K562 (cell line): ENCODE data around the gene PPA1. TPM values are rescaled to one million over a fixed set of nuclear protein-coding genes. Genes with fewer than 3 reads are reported as not detected.

Experiments used
- ATF1 ChIP-seq, 2 experiments: fragments of 450-650 bp in 1 of 2; IDR thresholded peaks; 2 replicates each; pipeline ENCODE4 v1.6.1; 2016; ENCODE audit warnings: missing compliant biosample characterization in 1 of 2, missing genetic modification characterization in 1 of 2
- CBX2 ChIP-seq: fragments of 200-600 bp; sonication (generic); IDR thresholded peaks from one replicate; pipeline ENCODE4 v1.6.1; 2012; ENCODE audit warnings: mild to moderate bottlenecking, low read length, inconsistent platforms; ENCODE audit not compliant: insufficient read depth, poor library complexity, severe bottlenecking
- CHD2 ChIP-seq: IDR thresholded peaks from 2 replicates; pipeline ENCODE4 v1.6.1; 2011; ENCODE audit warnings: low read depth, low read length
- DMBX1 ChIP-seq: fragments of 250-450 bp; sonication (Bioruptor Pico); IDR thresholded peaks from 2 replicates; pipeline ENCODE4 v1.8.0; 2022; ENCODE audit warnings: inconsistent platforms, mild to moderate bottlenecking, moderate library complexity, borderline replicate concordance
- DPF2 ChIP-seq: fragments of 450-650 bp; IDR thresholded peaks from 2 replicates; pipeline ENCODE4 v1.6.1; 2016
- ELF4 ChIP-seq: fragments of 450-650 bp; formaldehyde crosslinking; IDR thresholded peaks from 2 replicates; pipeline ENCODE4 v1.4.0; 2022; ENCODE audit warnings: missing genetic modification characterization
- GATAD2A ChIP-seq: fragments of 450-650 bp; IDR thresholded peaks from 2 replicates; pipeline ENCODE4 v1.6.1; 2017
- KDM5B ChIP-seq: fragments of 200-600 bp; sonication (generic); IDR thresholded peaks from 2 replicates; pipeline ENCODE4 v1.6.1; 2012; ENCODE audit warnings: low read depth, mild to moderate bottlenecking, moderate library complexity, low read length, control low read depth, inconsistent platforms; ENCODE audit not compliant: insufficient replicate concordance
- MAFK ChIP-seq: IDR thresholded peaks from 2 replicates; pipeline ENCODE4 v1.6.1; 2011; ENCODE audit warnings: low read length, improper control_type of control experiment
- MAZ ChIP-seq, 2 experiments: fragments of 450-650 bp in 1 of 2; sonication (generic) in 1 of 2; formaldehyde crosslinking; IDR thresholded peaks in 1 of 2; conservative IDR thresholded peaks in 1 of 2; 2 replicates each; pipeline versions ENCODE4 v1.4.0 to v1.5.0; 2020; ENCODE audit warnings: mild to moderate bottlenecking in 1 of 2, missing genetic modification reagents in 1 of 2
- NCOR1 ChIP-seq: fragments of 450-650 bp; IDR thresholded peaks from 2 replicates; pipeline ENCODE4 v1.6.1; 2016; ENCODE audit warnings: mild to moderate bottlenecking, moderate library complexity
- NR2C1 ChIP-seq, 2 experiments: fragments of 450-650 bp; IDR thresholded peaks; 2 replicates each; pipeline ENCODE4 v1.6.1; 2017; ENCODE audit warnings: mild to moderate bottlenecking in 2 of 2, antibody characterized with exemption in 1 of 2, inconsistent platforms in 1 of 2, missing compliant biosample characterization in 1 of 2, missing genetic modification characterization in 1 of 2
- NR3C1 ChIP-seq: sonication (generic); formaldehyde crosslinking; IDR thresholded peaks from 2 replicates; pipeline ENCODE4 v1.8.1; 2022; ENCODE audit warnings: missing genetic modification reagents
- RB1 ChIP-seq: fragments of 450-650 bp; IDR thresholded peaks from 2 replicates; pipeline ENCODE4 v1.6.1; 2017; ENCODE audit warnings: low read depth, mild to moderate bottlenecking
- RBFOX2 ChIP-seq: fragments of 200-400 bp; formaldehyde crosslinking; IDR thresholded peaks from 2 replicates; pipeline ENCODE4 v1.6.1; 2017; ENCODE audit warnings: low read depth, mild to moderate bottlenecking, low read length, moderate library complexity
- SAP30 ChIP-seq: fragments of 200-600 bp; sonication (generic); IDR thresholded peaks from 2 replicates; pipeline ENCODE4 v1.6.1; 2012; ENCODE audit warnings: borderline replicate concordance, low read depth, mild to moderate bottlenecking, moderate library complexity, low read length, control low read depth, inconsistent platforms; ENCODE audit not compliant: insufficient read depth, poor library complexity, severe bottlenecking
- SMARCC2 ChIP-seq: fragments of 450-650 bp; IDR thresholded peaks from 2 replicates; pipeline ENCODE4 v1.6.1; 2017; ENCODE audit warnings: antibody characterized with exemption, moderate library complexity, mild to moderate bottlenecking, low read depth
- TAF7 ChIP-seq: fragments of 450-650 bp; IDR thresholded peaks from 2 replicates; pipeline ENCODE4 v1.6.1; 2016; ENCODE audit warnings: missing genetic modification characterization, missing compliant biosample characterization
- TRIM24 ChIP-seq, 2 experiments: fragments of 450-650 bp; IDR thresholded peaks; 2 replicates each; pipeline ENCODE4 v1.6.1; 2016
- ZBTB43 ChIP-seq: sonication (generic); formaldehyde crosslinking; IDR thresholded peaks from 2 replicates; pipeline ENCODE4 v1.8.0; 2023; ENCODE audit warnings: mild to moderate bottlenecking, missing genetic modification reagents
- ZKSCAN1 ChIP-seq: fragments of 150-350 bp; IDR thresholded peaks from 2 replicates; pipeline ENCODE4 v1.6.1; 2016; ENCODE audit warnings: low read depth, low read length
- ZNF175 ChIP-seq: fragments of 200-800 bp; sonication (Bioruptor generic); IDR thresholded peaks from 2 replicates; pipeline ENCODE4 v1.6.1; 2016; ENCODE audit warnings: low read depth, mild to moderate bottlenecking, missing genetic modification characterization, missing compliant biosample characterization
- ZNF239 ChIP-seq: fragments of 250-450 bp; sonication (Bioruptor Pico); IDR thresholded peaks from 2 replicates; pipeline ENCODE4 v1.4.0; 2020; ENCODE audit warnings: mild to moderate bottlenecking
- polyA plus RNA-seq, 8 experiments: library from polyadenylated mRNA; depleted of rRNA in 4 of 8; stranded (reverse) in 5 of 8; unstranded in 3 of 8; fragments of >200 nt; fragmentation: Nextera tagmentation in 2 of 8; fragmentation: Illumina TruSeq in 1 of 8; extraction: Ambion mirVana in 2 of 8; extraction: Trizol in 1 of 8; gene quantifications; 2 replicates each; pipeline versions ENCODE4 v1.2.1 to v1.2.3, GENCODE V29; 2011 to 2014; ENCODE audit warnings: inconsistent platforms in 1 of 8, missing spikeins in 1 of 8
- total RNA-seq, 7 experiments: library from RNA; depleted of rRNA in 6 of 7; stranded (reverse); fragments of >200 nt in 6 of 7; fragmentation: Illumina TruSeq in 2 of 7; extraction: Trizol in 2 of 7; gene quantifications; 2 replicates each; pipeline versions ENCODE4 v1.2.1 to v1.2.3, GENCODE V29; 2011 to 2021; ENCODE audit warnings: low replicate concordance in 1 of 7
- TF ChIP-seq, protein P1 (sequence below): IDR thresholded peaks from 2 replicates; pipeline ENCODE4 v1.6.1; 2014; ENCODE audit warnings: antibody characterized with exemption
- TF ChIP-seq, protein P2 (sequence below), 2 experiments: fragments of 250-450 bp in 1 of 2; fragments of 450-650 bp in 1 of 2; sonication (Bioruptor Pico) in 1 of 2; IDR thresholded peaks; 2 replicates each; pipeline versions ENCODE4 v1.6.1 to v1.8.0; 2016 to 2021; ENCODE audit warnings: mild to moderate bottlenecking in 2 of 2, moderate library complexity in 2 of 2, missing compliant biosample characterization in 1 of 2, missing genetic modification characterization in 1 of 2

PPA1 gene
- total and polyA plus RNA-seq, 9 of the 15 experiments (the other 6 are each of a cell fraction or from before 2014, with no cell fraction given): 301 to 635 (median 471) TPM

DNA sequence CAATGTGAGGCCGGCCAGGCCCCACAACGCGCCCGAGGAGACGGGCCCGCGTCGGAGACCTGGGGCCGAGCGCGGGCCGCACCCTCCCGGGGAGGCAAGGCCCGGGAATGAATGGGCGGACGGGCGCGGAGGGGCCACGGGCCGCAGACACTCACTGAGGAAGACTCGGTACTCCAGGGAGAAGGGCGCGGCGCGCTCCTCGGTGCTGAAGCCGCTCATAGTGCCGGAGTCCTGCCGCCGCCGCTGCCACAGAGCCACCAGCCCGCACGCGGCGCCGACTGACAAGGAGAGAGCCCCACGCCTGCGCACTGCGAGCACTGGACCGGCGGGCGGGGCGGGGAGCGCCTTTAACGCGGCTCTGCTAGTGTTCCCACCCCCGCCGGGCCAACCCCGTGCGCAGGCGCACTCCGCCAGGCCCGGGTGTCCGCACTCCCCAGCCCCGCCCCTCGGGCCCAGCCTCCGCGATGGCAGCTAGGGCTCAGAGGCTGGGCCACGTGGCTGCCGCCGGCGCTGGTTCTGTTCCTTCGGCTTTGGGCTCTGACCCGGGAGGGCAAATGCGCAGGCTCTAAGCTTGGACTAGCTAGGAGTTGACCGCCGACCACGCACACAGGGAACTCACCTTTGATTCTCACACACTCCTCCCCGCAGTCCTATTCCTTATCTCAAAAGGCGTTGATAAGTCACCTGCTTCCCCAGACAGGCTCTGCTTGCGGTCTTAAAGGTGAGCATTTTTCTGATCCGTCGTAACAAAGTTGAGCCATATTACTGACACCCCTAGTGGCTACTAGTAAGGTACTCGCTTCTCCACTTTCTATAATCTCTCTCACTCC lies at the start of gene PPA1 (continued):
- TF ChIP-seq MAFK: 0 out of 2 replicates have a peak, but pooled peaks have one; percentile 10
- TF ChIP-seq SMARCC2: peak; percentile 72
- no peak for TF ChIP-seq CBX2
- TF ChIP-seq RBFOX2: peak; percentile 98
- peak; percentile 87 for TF ChIP-seq DPF2
- TF ChIP-seq, protein P1, sequence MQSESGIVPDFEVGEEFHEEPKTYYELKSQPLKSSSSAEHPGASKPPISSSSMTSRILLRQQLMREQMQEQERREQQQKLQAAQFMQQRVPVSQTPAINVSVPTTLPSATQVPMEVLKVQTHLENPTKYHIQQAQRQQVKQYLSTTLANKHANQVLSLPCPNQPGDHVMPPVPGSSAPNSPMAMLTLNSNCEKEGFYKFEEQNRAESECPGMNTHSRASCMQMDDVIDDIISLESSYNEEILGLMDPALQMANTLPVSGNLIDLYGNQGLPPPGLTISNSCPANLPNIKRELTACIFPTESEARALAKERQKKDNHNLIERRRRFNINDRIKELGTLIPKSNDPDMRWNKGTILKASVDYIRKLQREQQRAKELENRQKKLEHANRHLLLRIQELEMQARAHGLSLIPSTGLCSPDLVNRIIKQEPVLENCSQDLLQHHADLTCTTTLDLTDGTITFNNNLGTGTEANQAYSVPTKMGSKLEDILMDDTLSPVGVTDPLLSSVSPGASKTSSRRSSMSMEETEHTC: 0 out of 2 replicates have a peak, but pooled peaks have one; percentile 28
- peak; percentile 95 for TF ChIP-seq KDM5B
- peak; percentile 92 for TF ChIP-seq ELF4
- no peak for TF ChIP-seq NR2C1 (IDR thresholded peaks at IDR 0.05)
- TF ChIP-seq NR2C1 (tag; IDR thresholded peaks at IDR 0.05): peak; percentile 47; the same call in 1 of the 2 replicates
- TF ChIP-seq ATF1 (CRISPR knock-in tag; IDR thresholded peaks at IDR 0.05): no peak
- TF ChIP-seq ATF1 (tag; IDR thresholded peaks at IDR 0.05): peak; percentile 50; the same call in 1 of the 2 replicates
- TF ChIP-seq, protein P2, sequence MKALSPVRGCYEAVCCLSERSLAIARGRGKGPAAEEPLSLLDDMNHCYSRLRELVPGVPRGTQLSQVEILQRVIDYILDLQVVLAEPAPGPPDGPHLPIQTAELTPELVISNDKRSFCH (CRISPR knock-in tag; IDR thresholded peaks at IDR 0.05): no peak
- TF ChIP-seq, protein P2 (tag; IDR thresholded peaks at IDR 0.05): peak; percentile 72
- no peak for TF ChIP-seq CHD2
- 0 out of 2 replicates have a peak, but pooled peaks have one; percentile 12 for TF ChIP-seq ZNF239 (CRISPR knock-in tag)
- peak; percentile 46 for TF ChIP-seq DMBX1
- TF ChIP-seq RB1: peak; percentile 86
- peak; percentile 92 for TF ChIP-seq SAP30
- peak; percentile 29; the same call in 1 of the 2 replicates for TF ChIP-seq NCOR1
- TF ChIP-seq ZNF175 (CRISPR knock-in tag): 0 out of 2 replicates have a peak, but pooled peaks have one; percentile 7
- TF ChIP-seq ZBTB43 (CRISPR knock-in tag): peak; percentile 79; the same call in 1 of the 2 replicates
- TF ChIP-seq TRIM24 (IDR thresholded peaks at IDR 0.05): peak in 1 of 2 experiments; percentile 41; a peak in 1 of 4 replicates
- TF ChIP-seq MAZ (CRISPR knock-in tag; conservative IDR thresholded peaks at IDR 0.05 in 1 of 2, IDR thresholded peaks at IDR 0.05 in 1 of 2): peak; percentile 98 to 100
- TF ChIP-seq GATAD2A: 0 out of 2 replicates have a peak, but pooled peaks have one; percentile 42
- peak; percentile 80 for TF ChIP-seq TAF7 (tag)
- TF ChIP-seq ZKSCAN1: no peak
- TF ChIP-seq NR3C1 (CRISPR knock-in tag): peak; percentile 21; the same call in 1 of the 2 replicates
